ENCODE results near the gene CORO7.

CORO7 gene

DNA sequence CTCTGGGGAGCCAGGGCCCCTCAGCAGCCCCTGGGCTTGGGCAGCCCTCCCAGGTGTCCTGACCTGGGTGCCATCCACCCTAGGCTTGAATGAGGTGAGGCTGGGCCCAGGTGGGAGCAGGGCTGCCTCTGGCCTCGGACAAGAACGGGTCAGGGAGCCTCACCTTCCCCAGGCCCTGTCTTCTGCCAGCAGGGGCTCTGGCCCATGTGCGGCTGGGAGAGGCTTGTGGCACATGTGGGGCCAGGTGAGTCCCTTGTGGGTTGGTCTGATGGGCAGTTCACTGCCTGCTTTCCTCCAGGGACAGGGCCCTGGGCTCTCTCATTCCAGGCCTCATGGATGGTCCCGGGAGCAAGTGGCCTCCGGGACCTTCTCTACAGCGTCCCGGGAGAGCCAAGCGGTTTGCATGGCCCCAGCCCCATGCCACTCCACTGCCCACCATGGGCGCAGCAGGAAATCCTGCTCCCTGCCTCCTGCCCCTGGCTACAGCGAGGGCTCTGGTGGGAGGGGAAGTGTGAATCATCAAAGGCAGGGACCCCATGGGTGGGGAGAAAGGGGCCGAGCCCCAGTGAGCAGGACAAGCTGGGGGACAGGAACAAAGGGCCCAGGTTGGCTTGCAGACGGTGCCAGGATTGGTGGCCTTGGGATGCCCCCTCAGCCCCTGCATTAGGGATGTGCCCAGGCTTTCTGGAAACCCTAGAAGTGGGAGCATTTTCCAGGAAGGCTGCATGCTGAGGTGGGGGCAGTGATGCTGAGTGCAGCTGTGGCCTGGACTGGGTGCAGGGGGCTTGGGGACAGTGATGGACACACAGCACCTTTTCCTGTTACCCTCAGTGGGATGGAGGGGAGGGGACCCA lies 32.6 kb downstream of the CORO7 start:
- DNase-seq (ENCODE audit: low read depth) = no peak

DNA sequence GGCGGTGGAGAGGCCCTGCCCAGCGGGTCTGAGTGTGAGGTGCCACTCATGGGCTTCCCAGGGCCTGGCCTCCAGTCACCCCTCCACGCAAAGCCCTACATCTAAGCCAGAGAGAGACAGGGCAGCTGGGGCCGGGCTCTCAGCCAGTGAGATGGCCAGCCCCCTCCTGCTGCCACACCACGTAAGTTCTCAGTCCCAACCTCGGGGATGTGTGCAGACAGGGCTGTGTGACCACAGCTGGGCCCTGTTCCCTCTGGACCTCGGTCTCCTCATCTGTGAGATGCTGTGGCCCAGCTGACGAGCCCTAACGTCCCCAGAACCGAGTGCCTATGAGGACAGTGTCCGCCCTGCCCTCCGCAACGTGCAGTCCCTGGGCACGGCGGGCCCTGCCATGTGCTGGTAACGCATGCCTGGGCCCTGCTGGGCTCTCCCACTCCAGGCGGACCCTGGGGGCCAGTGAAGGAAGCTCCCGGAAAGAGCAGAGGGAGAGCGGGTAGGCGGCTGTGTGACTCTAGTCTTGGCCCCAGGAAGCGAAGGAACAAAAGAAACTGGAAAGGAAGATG lies 33.5 kb downstream of the CORO7 start:
- DNase-seq (ENCODE audit: low read depth) = no peak

DNA sequence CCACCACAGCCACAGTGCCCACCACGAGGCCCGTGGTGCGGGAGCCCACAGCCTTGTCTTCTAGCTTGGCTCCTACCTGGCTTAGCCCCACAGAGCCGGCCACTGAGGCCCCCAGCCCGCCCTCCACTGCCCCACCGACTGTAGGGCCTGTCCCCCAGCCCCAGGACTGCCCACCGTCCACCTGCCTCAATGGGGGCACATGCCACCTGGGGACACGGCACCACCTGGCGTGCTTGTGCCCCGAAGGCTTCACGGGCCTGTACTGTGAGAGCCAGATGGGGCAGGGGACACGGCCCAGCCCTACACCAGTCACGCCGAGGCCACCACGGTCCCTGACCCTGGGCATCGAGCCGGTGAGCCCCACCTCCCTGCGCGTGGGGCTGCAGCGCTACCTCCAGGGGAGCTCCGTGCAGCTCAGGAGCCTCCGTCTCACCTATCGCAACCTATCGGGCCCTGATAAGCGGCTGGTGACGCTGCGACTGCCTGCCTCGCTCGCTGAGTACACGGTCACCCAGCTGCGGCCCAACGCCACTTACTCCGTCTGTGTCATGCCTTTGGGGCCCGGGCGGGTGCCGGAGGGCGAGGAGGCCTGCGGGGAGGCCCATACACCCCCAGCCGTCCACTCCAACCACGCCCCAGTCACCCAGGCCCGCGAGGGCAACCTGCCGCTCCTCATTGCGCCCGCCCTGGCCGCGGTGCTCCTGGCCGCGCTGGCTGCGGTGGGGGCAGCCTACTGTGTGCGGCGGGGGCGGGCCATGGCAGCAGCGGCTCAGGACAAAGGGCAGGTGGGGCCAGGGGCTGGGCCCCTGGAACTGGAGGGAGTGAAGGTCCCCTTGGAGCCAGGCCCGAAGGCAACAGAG lies 34.2 kb downstream of the CORO7 start:
- DNase-seq (ENCODE audit: low read depth) = no peak

- DNase-seq (ENCODE audit: low read depth) = no peak
Measured at GRCh38 chr16:4381072-4381934, 35.1 kb downstream of the CORO7 start.

DNA sequence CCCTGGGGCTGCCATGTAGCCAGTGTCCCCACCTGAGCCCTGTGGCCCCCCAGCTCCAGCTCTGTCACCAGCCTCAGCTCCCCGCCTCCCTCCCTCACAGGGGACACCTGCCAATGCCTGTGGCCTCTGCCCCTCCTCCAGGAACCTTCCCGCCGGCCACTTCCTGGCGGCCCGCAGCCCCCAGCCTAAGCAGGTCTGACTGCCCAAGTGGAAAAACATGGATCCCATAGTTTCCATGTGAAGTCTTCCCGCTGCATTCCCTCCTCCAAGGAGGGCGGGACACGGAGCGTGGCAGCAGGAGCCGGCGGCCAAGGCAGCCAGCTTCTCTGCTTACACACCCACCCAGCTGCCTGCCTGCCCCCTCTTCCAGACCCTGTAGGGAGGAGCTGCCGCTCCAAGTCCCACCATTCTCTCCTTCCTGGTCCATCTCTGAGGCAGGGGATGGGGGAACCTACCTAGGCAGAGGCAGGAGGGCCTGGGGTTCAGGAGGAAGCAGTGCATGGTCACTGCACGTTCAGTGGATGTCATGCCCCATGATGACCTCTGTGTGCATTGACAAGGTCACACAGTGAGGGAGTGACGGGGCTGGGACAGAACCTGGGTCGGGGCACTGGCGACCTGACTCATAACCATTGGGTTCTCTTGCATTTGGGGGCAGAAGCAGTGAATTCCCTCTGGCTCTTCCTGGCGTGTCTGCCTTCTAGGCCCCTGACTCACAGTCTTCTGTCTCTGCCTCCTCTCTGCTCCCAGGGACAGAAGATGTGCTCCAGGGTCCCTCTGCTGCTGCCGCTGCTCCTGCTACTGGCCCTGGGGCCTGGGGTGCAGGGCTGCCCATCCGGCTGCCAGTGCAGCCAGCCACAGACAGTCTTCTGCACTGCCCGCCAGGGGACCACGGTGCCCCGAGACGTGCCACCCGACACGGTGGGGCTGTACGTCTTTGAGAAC lies 36.0 kb downstream of the CORO7 start:
- DNase-seq (ENCODE audit: low read depth) = no peak

DNA sequence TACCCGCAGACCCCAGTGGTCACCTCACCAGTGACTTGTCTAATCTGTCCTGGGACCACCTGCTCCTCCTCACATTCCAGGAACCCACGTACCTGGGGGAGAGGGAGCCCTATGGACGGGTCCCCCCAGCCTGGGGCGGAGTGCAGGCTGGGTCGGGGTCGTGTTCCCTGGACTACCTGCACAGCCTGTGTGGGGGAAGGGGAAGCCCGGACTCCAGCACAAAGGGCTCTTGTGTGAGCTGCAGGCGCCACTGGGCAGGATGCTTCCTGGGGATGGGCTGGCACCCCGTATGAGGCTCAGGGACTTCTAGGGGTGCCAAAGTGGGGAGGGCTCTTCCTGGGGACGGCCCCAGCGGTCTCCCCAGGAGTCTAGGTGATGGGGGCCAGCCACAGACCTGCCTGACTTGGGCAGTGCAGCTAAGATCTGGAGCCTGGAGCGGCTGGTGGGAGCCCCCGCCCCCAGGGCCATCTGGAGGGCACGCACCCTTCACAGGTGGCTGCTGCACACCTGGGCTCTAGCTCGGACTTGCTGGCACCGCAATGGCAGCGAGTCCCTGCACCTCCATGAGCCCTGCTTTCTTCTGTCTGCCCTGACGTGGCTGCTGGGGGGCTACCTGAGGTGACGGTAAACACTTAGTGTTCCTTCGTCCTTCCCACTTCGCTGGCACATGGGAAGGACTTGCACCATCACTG lies 37.3 kb downstream of the CORO7 start:
- DNase-seq (ENCODE audit: low read depth) = no peak

DNA sequence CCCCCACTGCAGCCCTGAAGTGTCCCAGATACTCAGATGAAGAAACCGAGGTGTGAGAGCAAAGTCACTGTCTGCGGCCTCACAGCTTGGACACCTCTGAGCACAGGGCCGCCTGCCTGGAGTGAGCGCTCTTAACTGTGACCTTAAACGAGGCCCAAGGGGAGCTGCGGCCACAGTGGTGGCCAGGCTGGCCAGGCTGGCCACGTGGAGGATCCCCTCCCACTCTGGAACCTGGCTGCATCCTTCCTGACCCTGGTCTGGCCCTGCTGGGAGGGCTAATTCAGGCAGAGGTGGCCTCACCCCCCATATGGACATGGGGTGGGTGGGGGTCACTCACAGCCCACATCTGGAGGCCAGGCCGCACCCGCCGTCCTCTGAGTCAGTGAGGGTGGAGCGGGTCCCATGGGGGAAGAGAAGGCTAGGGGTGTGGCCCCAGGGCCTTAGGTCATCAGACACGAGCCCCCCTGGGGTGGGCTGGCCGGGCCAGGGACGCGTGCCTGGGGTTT lies 38.2 kb downstream of the CORO7 start:
- DNase-seq (ENCODE audit: low read depth) = no peak

GRCh38 chr16:4377573-4378154 lies 38.7 kb downstream of the CORO7 start:
- DNase-seq (ENCODE audit: low read depth) = no peak

DNA sequence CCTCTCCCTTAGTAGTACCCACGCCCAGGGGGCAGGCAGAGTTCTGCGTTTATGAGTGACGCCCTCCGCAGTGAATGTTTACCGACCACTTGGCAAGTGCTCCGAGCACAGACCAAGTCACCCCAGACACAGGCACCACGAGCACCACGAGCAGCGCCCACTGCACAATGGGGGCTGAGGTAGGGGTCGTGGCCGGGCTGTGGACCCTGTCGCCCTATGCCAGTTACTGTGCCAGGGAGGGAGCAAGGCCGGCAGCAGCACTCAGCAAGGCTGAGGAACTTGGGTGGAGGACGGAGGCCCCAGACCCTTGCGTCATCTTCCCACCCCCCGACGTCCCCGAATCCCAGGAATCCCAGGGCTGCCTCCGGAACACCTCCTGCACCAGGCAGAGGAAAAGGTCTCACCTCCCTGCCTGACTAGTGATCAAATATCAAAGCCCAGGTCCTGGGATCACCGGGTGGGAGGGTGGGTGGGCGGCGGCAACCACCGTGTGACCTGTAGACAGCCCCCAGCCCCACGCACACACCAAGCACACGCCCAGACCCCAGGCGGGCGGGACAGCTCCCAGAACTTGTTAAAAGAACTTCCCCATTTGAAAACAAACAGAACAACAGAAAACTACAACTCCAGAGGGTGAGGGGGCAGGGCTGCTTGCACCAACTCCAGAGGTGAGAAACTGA lies 39.4 kb downstream of the CORO7 start:
- no peak for DNase-seq (ENCODE audit: low read depth)

DNA sequence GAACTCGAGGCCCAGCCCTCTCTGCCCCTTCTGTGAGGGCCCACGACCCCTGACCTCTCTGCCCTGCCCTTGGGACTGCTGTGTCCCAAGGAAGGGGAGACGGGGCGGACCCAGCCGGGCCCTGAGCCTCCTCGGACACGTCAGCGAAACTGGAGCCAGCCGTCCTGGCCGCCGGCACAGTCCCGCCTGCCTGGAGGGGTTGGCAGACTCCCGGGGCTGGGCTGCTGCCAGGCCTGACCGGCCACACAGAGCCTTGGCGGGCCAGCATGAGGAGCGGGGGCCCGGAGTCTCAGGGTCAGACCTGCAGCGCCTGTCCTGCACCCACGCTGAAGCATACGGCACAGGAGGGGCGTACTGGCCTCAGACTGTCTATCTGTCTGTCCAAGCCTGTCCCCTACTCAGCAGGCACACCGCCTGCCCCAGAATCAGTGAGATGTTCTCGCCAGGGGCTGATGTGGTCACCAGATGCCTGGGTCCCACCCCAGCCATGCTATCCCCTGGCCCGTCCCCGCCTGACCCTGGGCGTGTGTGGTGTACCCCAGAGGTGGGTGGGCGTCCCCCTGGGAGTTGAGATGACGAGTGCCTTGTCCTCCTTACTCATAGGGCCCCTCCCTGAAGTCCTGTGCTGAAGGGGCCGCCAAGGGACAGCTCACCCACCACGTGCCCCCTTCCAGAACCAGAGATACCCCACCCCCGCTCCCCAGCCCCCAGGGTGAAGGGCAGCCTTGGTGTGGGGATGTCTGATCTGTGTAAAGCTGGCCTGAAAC lies 40.1 kb downstream of the CORO7 start:
- no peak for DNase-seq (ENCODE audit: low read depth)

- no peak for DNase-seq (ENCODE audit: low read depth)
Measured at GRCh38 chr16:4375717-4376116, 40.7 kb downstream of the CORO7 start.

DNA sequence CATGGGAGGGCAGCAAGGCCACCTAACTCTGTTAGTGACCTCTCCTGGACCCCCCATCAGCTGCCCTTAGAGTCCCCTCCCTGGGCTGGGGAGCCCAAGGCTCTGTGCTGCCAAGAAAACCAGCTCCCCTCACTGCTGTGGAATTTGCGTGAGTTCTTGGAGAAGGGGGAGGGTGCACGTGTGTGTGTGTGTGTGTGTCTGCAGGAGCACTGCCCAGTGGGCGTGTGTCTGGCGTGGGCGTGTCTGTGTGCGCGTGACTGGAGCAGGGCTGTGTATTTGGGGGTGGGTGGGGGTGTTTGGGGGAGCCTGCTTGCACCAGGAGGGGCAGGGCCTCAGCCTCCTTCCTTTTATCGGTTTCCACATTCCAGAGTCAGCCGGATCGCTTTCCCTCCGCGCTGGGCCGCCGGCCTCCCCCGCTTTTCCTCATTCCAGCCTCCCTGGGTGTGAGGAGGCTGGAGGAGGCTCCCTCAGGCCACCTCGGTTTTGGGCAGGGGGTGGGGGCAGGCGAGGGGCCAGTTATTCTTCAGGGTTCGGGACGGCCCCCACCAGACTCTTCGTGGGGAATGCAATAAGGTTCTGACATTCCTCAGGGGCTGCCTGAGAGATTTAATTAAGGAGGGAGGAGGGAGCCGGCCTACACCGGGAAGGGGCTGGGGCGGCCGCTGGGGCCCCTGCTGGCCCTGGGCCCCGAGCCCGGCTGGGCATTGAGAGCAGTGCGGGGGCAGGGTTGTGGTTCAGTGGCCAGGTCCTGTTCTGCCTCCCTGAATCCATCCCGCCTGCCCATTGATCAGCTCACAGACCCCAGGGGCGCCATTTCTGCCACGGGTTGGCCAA lies 42.3 kb downstream of the CORO7 start:
- DNase-seq (ENCODE audit: low read depth) = no peak

- no peak for DNase-seq (ENCODE audit: low read depth)
Measured at GRCh38 chr16:4373356-4373908, 43.0 kb downstream of the CORO7 start.

DNA sequence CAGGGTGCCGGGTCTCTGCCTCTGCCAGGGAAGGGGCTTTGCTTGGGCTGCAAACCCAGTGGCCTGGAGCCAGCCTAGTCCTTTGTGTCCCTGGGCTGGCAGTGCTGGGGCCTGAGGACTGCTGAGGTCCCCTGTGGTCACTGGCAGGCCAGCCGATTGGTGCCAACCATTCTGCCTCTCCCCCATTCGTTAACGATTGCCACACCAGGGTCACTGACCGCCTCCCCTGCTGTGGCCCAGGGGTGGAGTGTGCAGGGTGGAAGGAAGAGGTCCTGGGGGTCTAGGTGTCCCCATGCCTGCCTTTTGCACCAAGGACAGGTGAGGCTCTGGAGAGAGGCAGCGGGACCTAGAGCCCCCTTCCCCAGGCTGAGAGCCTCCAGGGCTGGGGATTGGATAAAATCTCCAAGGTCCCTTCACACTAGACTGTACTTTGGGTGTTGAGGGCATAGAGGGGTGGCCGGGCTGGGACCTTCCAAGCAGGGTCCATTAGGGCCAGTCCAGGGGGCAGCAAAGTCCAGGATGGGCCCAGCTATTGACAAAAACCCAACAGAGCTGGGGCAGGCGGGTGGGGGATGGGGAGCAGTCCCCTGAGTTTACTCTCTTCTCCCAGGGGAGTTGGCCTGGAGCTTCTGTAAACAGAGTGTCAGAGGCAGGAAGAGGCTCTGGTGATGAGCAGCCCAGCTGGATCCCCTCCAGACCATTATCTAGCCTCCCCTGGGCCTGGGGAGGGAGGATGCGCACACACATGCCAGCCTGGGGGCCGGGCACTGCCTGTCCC lies 43.6 kb downstream of the CORO7 start:
- no peak for DNase-seq (ENCODE audit: low read depth)

DNA sequence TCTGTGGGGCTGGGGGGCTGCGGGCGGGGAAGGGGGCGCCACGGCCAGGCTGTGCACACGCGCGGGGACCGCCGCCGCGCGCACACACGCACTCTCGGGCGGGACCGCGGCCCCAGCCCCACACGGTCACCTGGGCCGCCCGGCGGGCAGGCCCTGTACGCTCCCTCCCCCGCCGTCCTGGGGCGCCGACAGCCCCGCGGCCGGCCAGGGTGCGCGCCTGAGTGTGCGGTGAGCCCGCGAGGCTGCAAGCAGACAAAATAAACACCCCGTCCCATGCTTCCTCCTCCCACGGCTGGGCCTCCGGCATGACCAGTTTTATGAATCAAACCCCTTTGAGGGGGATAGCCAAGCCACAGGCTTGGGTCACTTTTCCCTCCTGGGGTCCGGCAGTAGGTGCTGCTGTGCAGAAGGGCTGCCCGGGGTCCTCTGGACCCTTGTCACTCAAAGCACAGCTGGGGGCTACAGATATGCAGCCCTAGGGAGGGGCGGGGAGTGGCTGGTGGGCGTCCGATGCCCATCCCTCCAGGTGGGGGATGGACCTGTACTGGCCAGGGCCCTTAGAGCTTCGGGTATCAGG lies 44.3 kb downstream of the CORO7 start:
- DNase-seq (ENCODE audit: low read depth) = no peak

All from activated T-cell treated with anti-CD3 and anti-CD28 coated beads for 24 hours (primary cell).